Loucy (cell line): ENCODE measurements around the gene ZNF784.
A peak's percentile ranks its signal among the peaks of the same experiment; 100 is the strongest.

ENCODE experiments used
- H2AFZ ChIP-seq: fragments of 200-600 bp; sonication (generic); 2 replicates; pipeline ENCODE4 v1.6.0; 2016; ENCODE audit warnings: antibody characterized with exemption, mild to moderate bottlenecking, low read length, moderate library complexity
- H3F3A ChIP-seq: fragments of 200-600 bp; 2 replicates; pipeline ENCODE4 v1.6.0; 2016; ENCODE audit warnings: antibody characterized with exemption, low read depth, mild to moderate bottlenecking
- H3K27me3 ChIP-seq: fragments of 200-600 bp; sonication (generic); 2 replicates; pipeline ENCODE4 v1.6.1; 2014; ENCODE audit warnings: low read length, mild to moderate bottlenecking; ENCODE audit not compliant: insufficient read depth, poor library complexity, severe bottlenecking
- H3K36me3 ChIP-seq: fragments of 200-600 bp; sonication (generic); 2 replicates; pipeline ENCODE4 v1.6.1; 2016; ENCODE audit warnings: low read length; ENCODE audit not compliant: insufficient read depth
- H3K4me1 ChIP-seq: fragments of 200-600 bp; sonication (generic); 2 replicates; pipeline ENCODE4 v1.5.1; 2014; ENCODE audit warnings: low read length, mild to moderate bottlenecking; ENCODE audit not compliant: insufficient read depth, poor library complexity, severe bottlenecking
- H3K4me2 ChIP-seq: fragments of 200-600 bp; sonication (generic); 2 replicates; pipeline ENCODE4 v1.6.0; 2014; ENCODE audit warnings: antibody characterized with exemption, low read length, low read depth, mild to moderate bottlenecking; ENCODE audit not compliant: poor library complexity, severe bottlenecking
- H3K4me3 ChIP-seq: fragments of 200-600 bp; sonication (generic); 2 replicates; pipeline ENCODE4 v1.5.1; 2014; ENCODE audit warnings: low read length, mild to moderate bottlenecking, mixed read lengths; ENCODE audit not compliant: poor library complexity, severe bottlenecking
- H3K79me2 ChIP-seq: fragments of 200-600 bp; sonication (generic); 2 replicates; pipeline ENCODE4 v1.6.1; 2014; ENCODE audit warnings: low read length; ENCODE audit not compliant: insufficient read depth
- H3K9ac ChIP-seq: fragments of 200-600 bp; sonication (generic); 2 replicates; pipeline ENCODE4 v1.6.0; 2014; ENCODE audit warnings: mild to moderate bottlenecking, low read depth, low read length, moderate library complexity; ENCODE audit not compliant: poor library complexity, severe bottlenecking
- H3K9me2 ChIP-seq: fragments of 200-600 bp; sonication (generic); replicated peaks from 2 replicates; pipeline ENCODE4 v1.6.1; 2016; ENCODE audit warnings: low read depth, low read length, mixed read lengths
- H3K9me3 ChIP-seq: fragments of 200-600 bp; sonication (generic); 2 replicates; pipeline ENCODE4 v1.6.1; 2014; ENCODE audit warnings: mild to moderate bottlenecking, antibody characterized with exemption, low read length, low read depth; ENCODE audit not compliant: insufficient read depth
- H4K20me1 ChIP-seq: fragments of 200-600 bp; sonication (generic); 2 replicates; pipeline ENCODE4 v1.6.0; 2014; ENCODE audit warnings: antibody characterized with exemption, low read length, mild to moderate bottlenecking; ENCODE audit not compliant: insufficient read depth, poor library complexity, severe bottlenecking
- CTCF ChIP-seq: fragments of 200-600 bp; sonication (generic); conservative IDR thresholded peaks from 2 replicates; pipeline ENCODE4 v1.5.1; 2014; ENCODE audit warnings: mild to moderate bottlenecking, antibody characterized with exemption, low read length
- EZH2phosphoT487 ChIP-seq: fragments of 200-600 bp; IDR thresholded peaks from 2 replicates; pipeline ENCODE4 v1.6.1; 2018; ENCODE audit warnings: antibody characterized with exemption, mild to moderate bottlenecking, moderate library complexity, borderline replicate concordance

The ZNF784 gene

GRCh38 chr19:55660404-55660803, 36.0 kb upstream of the ZNF784 start:
- Histone ChIP-seq H3K9ac (no peak overlapping the region), H3K9me2 (no peaks in the 10 kb centered on the region), H4K20me1 (peaks cover 94% of the 10 kb centered on the region), H3F3A (no peaks in the 10 kb centered on the region), H3K27me3 (no peaks in the 10 kb centered on the region), H3K4me2 (no peak overlapping the region), H2AFZ (no peak overlapping the region), H3K9me3 (no peaks in the 10 kb centered on the region), H3K4me1 (peaks cover 33% of the 10 kb centered on the region), H3K36me3 (peaks cover 61% of the 10 kb centered on the region), H3K4me3 (no peak overlapping the region), H3K79me2 (peaks cover 97% of the 10 kb centered on the region)
- TF ChIP-seq EZH2phosphoT487 (no peak), CTCF (no peak)

GRCh38 chr19:55659822-55660221, 35.5 kb upstream of the ZNF784 start:
- no peak overlapping the region for H2AFZ ChIP-seq
- H3K4me3 ChIP-seq, result no peak overlapping the region
- H3K27me3 ChIP-seq, result peaks cover 4% of the 10 kb centered on the region
- H3K4me1 ChIP-seq, result peaks cover 33% of the 10 kb centered on the region
- H3K79me2 ChIP-seq, result peaks cover 98% of the 10 kb centered on the region
- no peaks in the 10 kb centered on the region for H3K9me2 ChIP-seq
- peaks cover 91% of the 10 kb centered on the region for H4K20me1 ChIP-seq
- H3F3A ChIP-seq, result no peaks in the 10 kb centered on the region
- H3K9ac ChIP-seq, result no peak overlapping the region
- H3K36me3 ChIP-seq, result peaks cover 58% of the 10 kb centered on the region
- H3K4me2 ChIP-seq, result peak overlapping the region; percentile 94
- TF ChIP-seq CTCF, result no peak
- TF ChIP-seq EZH2phosphoT487, result no peak
- no peaks in the 10 kb centered on the region for H3K9me3 ChIP-seq

GRCh38 chr19:55658846-55659459, 34.6 kb upstream of the ZNF784 start:
- Histone ChIP-seq H3K9ac (peak overlapping the region; percentile 95), H3K79me2 (peaks cover 90% of the 10 kb centered on the region), H3F3A (no peaks in the 10 kb centered on the region), H3K27me3 (peaks cover 4% of the 10 kb centered on the region), H3K36me3 (peaks cover 49% of the 10 kb centered on the region), H2AFZ (no peak overlapping the region), H3K4me1 (peaks cover 33% of the 10 kb centered on the region), H3K4me2 (peak overlapping the region; percentile 94), H3K9me2 (no peaks in the 10 kb centered on the region), H3K4me3 (peak overlapping the region; percentile 82), H4K20me1 (peaks cover 85% of the 10 kb centered on the region), H3K9me3 (no peaks in the 10 kb centered on the region)
- TF ChIP-seq CTCF (no peak), EZH2phosphoT487 (no peak)
